NT2/D1 (cell line): ENCODE measurements around the gene TMEM50A.
"Not testable (repeated sequence)": the region's sequence is repeated elsewhere in the genome, so short reads cannot be mapped to it uniquely, and the experiment has no call there.

Experiments
- SUZ12 ChIP-seq: IDR thresholded peaks from 2 replicates; pipeline ENCODE4 v1.6.1; 2011; ENCODE audit not compliant: insufficient read length, insufficient read depth; ENCODE audit errors: extremely low read depth
- YY1 ChIP-seq: IDR thresholded peaks from 2 replicates; pipeline ENCODE4 v1.6.1; 2011; ENCODE audit not compliant: insufficient read length, insufficient read depth

- not testable (repeated sequence) for TF ChIP-seq YY1, SUZ12
Observed at GRCh38 chr1:25327864-25328790, 10.0 kb upstream of the TMEM50A start.
